Measurements from ENCODE around the gene AGXT2.

Gene AGXT2

DNA sequence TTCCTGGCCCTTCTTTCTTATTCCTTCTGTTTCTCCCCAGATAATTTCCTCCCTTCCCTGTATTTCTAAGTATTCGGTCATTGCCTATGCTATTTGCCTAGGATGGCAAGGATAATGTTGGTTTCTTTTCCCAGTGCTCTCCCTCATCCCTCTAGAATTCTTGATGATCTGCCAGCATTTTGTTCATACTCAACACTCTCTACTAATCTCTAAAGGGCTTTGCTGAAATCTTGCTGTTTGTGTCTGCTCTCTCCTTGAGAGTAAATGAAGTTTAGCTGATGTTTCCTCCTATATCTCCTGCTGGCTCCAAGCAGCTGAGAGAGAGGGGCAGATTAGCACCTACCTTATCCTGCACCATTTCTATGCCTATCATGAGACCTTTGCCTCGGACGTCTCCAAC is 38.1 kb downstream of the AGXT2 start:
- Histone ChIP-seq H3K27me3 (ENCODE audit: control insufficient read depth, insufficient read depth, low read length) (no peaks in the 10 kb centered on the region), H3K36me3 (ENCODE audit: control insufficient read depth, insufficient read depth, low read length) (no peaks in the 10 kb centered on the region), H3K4me1 (ENCODE audit: control insufficient read depth, insufficient read depth, low read length) (peaks cover 1% of the 10 kb centered on the region), H3K4me3 (ENCODE audit: low read depth, low read length) (no peak overlapping the region), H3K9me3 (ENCODE audit: control insufficient read depth, insufficient read depth, low read length) (no peaks in the 10 kb centered on the region), H3K9ac (ENCODE audit: low read depth, low read length) (no peak overlapping the region)

DNA sequence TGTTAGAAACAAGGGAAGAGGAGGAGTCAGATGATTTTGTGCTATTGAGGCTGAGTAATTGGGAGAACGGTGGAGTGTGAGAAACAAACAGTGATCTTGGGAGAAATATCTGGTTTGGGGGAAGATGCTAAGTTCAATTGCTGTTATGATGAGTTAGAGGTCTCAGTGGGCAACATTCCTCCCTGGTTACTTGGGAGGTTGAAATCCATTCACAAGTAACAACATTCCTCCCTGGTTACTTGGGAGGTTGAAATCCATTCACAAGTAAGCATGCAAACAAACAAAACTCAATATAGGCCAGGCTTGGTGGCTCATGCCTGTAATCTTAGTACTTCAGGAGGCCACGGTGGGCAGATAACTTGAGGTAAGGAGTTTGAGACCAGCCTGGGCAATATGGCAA is 38.7 kb downstream of the AGXT2 start:
- H3K4me1 ChIP-seq (ENCODE audit: control insufficient read depth, insufficient read depth, low read length), result peaks cover 6% of the 10 kb centered on the region
- H3K9ac ChIP-seq (ENCODE audit: low read depth, low read length), result no peak overlapping the region
- no peaks in the 10 kb centered on the region for H3K27me3 ChIP-seq (ENCODE audit: control insufficient read depth, insufficient read depth, low read length)
- no peaks in the 10 kb centered on the region for H3K36me3 ChIP-seq (ENCODE audit: control insufficient read depth, insufficient read depth, low read length)
- H3K4me3 ChIP-seq (ENCODE audit: low read depth, low read length), result no peak overlapping the region
- no peaks in the 10 kb centered on the region for H3K9me3 ChIP-seq (ENCODE audit: control insufficient read depth, insufficient read depth, low read length)

DNA sequence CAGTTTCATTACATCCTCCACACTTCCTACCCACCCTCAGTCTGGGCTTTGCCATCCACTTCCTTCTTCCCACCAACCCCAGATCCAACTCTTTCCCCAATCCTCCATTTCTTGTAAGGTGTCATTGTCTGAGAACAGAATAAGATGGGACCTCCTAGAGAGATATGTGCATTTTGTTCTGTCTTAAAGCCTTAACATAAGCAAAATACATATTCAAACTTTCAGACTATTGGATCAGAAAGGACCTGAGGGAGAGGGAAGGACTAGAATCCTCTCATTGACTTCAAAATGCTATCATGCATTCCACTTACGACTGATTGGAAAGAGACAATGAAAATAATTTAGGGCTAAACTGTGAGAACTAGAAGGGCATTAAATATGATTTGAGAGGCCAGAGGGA is 43.0 kb downstream of the AGXT2 start:
- no peak overlapping the region for H3K4me3 ChIP-seq (ENCODE audit: low read depth, low read length)
- no peaks in the 10 kb centered on the region for H3K36me3 ChIP-seq (ENCODE audit: control insufficient read depth, insufficient read depth, low read length)
- no peaks in the 10 kb centered on the region for H3K9me3 ChIP-seq (ENCODE audit: control insufficient read depth, insufficient read depth, low read length)
- peaks cover 6% of the 10 kb centered on the region for H3K4me1 ChIP-seq (ENCODE audit: control insufficient read depth, insufficient read depth, low read length)
- H3K9ac ChIP-seq (ENCODE audit: low read depth, low read length), result no peak overlapping the region
- H3K27me3 ChIP-seq (ENCODE audit: control insufficient read depth, insufficient read depth, low read length), result no peaks in the 10 kb centered on the region

DNA sequence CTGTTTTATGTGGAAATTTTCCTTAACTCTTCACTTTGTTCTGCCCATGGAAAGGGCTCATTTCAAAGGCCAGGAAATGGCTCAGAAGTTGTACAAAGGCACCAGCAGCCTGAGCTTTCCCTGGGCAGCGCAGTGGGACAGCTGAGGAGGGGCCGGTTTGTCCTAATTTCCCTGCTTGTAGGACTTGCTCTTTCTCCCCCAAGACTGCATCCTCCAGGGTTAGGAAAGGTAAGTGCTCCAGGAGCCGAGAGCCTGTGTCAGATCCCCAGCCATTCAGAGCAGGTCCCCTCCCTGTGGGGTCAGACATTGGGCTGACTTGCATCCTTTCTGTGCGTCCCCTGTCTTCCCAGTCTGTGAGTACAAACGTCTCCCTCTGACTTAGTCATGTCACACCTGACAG is 43.5 kb downstream of the AGXT2 start:
- H3K36me3 ChIP-seq (ENCODE audit: control insufficient read depth, insufficient read depth, low read length), result no peaks in the 10 kb centered on the region
- H3K9ac ChIP-seq (ENCODE audit: low read depth, low read length), result peak overlapping the region; percentile 24
- peaks cover 6% of the 10 kb centered on the region for H3K4me1 ChIP-seq (ENCODE audit: control insufficient read depth, insufficient read depth, low read length)
- H3K9me3 ChIP-seq (ENCODE audit: control insufficient read depth, insufficient read depth, low read length), result no peaks in the 10 kb centered on the region
- H3K27me3 ChIP-seq (ENCODE audit: control insufficient read depth, insufficient read depth, low read length), result no peaks in the 10 kb centered on the region
- no peak overlapping the region for H3K4me3 ChIP-seq (ENCODE audit: low read depth, low read length)

DNA sequence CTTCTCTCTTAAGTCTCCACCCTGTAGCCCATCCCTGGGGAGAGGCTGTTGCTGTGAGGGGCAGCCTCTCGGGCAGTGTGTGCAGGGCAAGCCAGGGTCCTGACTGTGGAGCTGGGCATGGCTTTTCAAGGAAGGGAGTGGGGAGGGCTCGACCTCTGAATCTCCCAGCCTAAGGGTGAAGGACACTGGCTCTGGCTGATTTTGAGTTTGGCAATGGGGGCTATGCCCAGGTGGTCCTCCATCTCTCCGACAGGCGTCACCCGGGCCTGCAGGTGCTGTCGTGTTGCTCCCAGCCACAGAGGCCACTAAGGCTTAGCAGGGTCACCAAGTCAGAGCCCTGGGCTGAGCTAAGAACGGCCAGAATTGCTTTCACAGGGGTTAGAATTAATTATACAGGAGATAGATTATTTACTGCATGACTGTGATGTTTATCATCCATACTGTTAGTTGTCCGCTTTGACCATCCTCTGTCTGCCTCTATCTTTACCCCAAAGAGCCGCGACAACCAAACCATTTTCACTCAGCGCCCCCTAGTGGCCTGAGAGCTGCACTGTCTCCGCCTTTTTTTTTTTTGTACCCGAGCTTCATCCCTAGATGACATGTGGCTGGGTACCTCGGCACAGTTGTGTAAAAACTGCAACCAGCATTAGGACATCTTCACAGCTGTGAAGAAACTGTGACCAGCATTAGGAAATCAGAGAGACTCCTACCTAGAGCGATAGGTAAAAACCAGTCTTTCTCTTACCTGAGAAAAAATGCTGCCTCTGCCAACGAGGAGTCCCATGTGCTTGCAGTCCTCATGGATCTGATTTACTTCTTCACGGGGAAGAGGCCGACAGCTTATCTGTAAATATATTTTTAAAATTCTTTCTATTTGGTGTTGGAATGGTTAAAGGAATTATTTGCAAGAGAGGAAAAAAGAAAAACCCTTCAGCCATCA is 44.5 kb downstream of the AGXT2 start:
- Histone ChIP-seq H3K27me3 (ENCODE audit: control insufficient read depth, insufficient read depth, low read length) (no peaks in the 10 kb centered on the region), H3K9me3 (ENCODE audit: control insufficient read depth, insufficient read depth, low read length) (no peaks in the 10 kb centered on the region), H3K4me3 (ENCODE audit: low read depth, low read length) (no peak overlapping the region), H3K36me3 (ENCODE audit: control insufficient read depth, insufficient read depth, low read length) (no peaks in the 10 kb centered on the region), H3K9ac (ENCODE audit: low read depth, low read length) (no peak overlapping the region), H3K4me1 (ENCODE audit: control insufficient read depth, insufficient read depth, low read length) (peaks cover 6% of the 10 kb centered on the region)

DNA sequence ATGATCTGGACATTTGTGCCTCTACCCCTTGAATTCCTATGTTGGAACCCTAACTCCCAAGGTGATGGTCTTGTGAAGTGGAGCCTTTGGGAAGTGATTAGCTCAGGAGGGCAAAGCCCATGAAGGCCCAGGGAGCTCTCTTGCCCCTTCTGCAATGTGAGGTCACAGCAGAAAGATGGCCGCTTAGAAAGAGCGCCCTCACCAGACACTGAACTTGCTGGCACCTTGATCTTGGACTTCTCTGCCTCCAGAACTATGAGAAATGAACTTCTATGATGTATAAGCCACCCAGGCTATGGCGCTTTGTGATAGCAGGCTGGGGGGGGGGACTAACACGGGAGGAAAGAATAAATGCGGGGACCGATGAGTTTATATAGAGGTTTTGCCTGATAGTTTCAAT is 45.3 kb downstream of the AGXT2 start:
- Histone ChIP-seq H3K27me3 (ENCODE audit: control insufficient read depth, insufficient read depth, low read length) (no peaks in the 10 kb centered on the region), H3K9ac (ENCODE audit: low read depth, low read length) (no peak overlapping the region), H3K9me3 (ENCODE audit: control insufficient read depth, insufficient read depth, low read length) (no peaks in the 10 kb centered on the region), H3K36me3 (ENCODE audit: control insufficient read depth, insufficient read depth, low read length) (no peaks in the 10 kb centered on the region), H3K4me1 (ENCODE audit: control insufficient read depth, insufficient read depth, low read length) (peaks cover 6% of the 10 kb centered on the region), H3K4me3 (ENCODE audit: low read depth, low read length) (no peak overlapping the region)

DNA sequence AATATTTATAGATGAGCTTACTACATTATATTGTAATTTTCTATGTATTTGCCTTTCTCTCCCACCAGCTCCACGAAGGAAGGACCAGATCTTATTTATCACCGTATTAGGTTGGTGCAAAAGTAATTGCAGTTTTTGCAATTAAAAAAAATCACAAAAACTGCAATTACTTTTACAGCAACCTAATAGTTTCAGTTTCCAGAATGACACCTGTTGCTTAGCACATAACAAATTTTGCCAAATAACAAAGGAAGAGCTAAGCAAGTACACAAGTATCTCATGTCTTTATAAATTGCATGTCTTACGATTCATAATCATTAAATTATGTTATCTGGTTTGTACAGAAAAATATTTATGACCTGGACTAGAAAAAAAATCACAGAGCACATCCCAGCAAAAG is 45.9 kb downstream of the AGXT2 start:
- Histone ChIP-seq H3K36me3 (ENCODE audit: control insufficient read depth, insufficient read depth, low read length) (no peaks in the 10 kb centered on the region), H3K4me1 (ENCODE audit: control insufficient read depth, insufficient read depth, low read length) (peaks cover 6% of the 10 kb centered on the region), H3K9ac (ENCODE audit: low read depth, low read length) (no peak overlapping the region), H3K27me3 (ENCODE audit: control insufficient read depth, insufficient read depth, low read length) (no peaks in the 10 kb centered on the region), H3K4me3 (ENCODE audit: low read depth, low read length) (no peak overlapping the region), H3K9me3 (ENCODE audit: control insufficient read depth, insufficient read depth, low read length) (no peaks in the 10 kb centered on the region)

DNA sequence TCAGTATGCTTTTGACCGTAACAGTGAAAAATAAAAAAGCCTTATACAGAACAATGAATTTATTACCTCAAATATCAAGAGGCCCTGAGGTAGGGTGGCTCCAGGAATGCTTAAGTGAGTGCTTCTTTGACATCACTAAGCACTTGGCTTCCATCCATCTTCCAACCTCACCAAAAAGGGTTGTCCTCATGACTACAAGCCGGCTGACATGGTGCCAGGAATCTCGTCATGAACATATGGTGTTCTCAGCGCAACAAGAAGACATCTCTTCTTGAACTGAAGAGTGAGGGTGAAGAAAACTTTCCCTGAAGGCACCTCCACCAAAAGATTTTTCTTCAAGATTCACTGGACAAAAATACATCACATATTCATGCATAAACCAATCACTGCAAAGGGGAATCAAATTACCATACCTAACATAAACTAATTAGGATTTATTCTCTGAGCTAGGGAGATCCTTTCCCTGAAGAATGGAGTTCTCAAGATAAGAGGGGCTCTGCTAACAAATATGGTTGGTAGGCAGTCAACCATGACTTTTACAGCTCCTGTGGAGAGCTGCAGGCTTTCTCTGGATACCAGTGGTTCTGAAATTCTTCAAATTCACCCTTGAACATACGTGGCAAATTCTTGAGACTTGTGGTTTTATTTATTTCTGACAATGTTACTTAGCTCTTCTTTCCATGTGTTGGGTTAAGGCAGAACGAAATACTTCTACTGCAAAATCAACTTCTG is 49.5 kb downstream of the AGXT2 start:
- Histone ChIP-seq H3K4me3 (ENCODE audit: low read depth, low read length) (no peak overlapping the region), H3K4me1 (ENCODE audit: control insufficient read depth, insufficient read depth, low read length) (no peaks in the 10 kb centered on the region), H3K27me3 (ENCODE audit: control insufficient read depth, insufficient read depth, low read length) (no peaks in the 10 kb centered on the region), H3K36me3 (ENCODE audit: control insufficient read depth, insufficient read depth, low read length) (no peaks in the 10 kb centered on the region), H3K9ac (ENCODE audit: low read depth, low read length) (no peak overlapping the region), H3K9me3 (ENCODE audit: control insufficient read depth, insufficient read depth, low read length) (no peaks in the 10 kb centered on the region)

DNA sequence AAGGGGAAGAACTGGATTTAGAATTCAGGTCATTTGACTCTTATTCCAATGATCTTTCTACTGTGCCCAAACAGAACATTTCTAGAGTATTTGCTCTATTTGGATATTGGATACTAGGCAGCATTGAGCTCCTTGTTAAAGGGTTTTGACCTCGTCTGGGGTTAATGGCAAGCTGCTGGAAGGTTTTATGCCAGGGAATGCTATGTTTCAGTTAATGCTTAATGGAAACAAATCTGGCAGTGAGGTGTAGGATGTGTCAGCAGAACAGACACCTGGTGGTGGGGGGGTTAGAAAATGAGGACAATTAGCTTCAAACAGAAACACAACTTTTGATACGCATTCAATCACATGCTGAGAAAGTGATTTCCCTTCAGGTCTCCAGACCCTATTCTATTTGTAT is 51.5 kb downstream of the AGXT2 start:
- H3K4me1 ChIP-seq (ENCODE audit: control insufficient read depth, insufficient read depth, low read length), result no peaks in the 10 kb centered on the region
- no peaks in the 10 kb centered on the region for H3K36me3 ChIP-seq (ENCODE audit: control insufficient read depth, insufficient read depth, low read length)
- H3K9me3 ChIP-seq (ENCODE audit: control insufficient read depth, insufficient read depth, low read length), result no peaks in the 10 kb centered on the region
- no peak overlapping the region for H3K4me3 ChIP-seq (ENCODE audit: low read depth, low read length)
- H3K9ac ChIP-seq (ENCODE audit: low read depth, low read length), result no peak overlapping the region
- H3K27me3 ChIP-seq (ENCODE audit: control insufficient read depth, insufficient read depth, low read length), result no peaks in the 10 kb centered on the region

DNA sequence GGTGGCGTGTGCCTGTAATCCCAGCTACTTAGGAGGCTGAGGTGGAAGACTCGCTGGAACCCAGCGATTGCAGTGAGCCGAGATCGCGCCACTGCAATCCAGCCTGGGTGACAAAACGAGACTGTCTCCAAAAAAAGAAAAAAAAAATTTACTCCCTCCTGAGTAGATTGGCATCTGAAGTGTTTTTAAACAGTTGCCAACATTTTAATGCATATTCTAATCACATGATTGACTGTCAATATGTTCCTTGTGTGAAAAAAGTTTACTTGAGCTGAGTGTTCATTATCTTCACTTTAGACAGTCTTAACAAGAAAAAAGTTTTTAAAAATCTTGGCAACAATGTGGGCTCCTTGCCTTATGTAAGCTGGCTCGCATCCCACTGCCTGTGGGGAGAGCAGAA is 53.8 kb downstream of the AGXT2 start:
- Histone ChIP-seq H3K9ac (ENCODE audit: low read depth, low read length) (no peak overlapping the region), H3K27me3 (ENCODE audit: control insufficient read depth, insufficient read depth, low read length) (no peaks in the 10 kb centered on the region), H3K4me3 (ENCODE audit: low read depth, low read length) (no peak overlapping the region), H3K36me3 (ENCODE audit: control insufficient read depth, insufficient read depth, low read length) (no peaks in the 10 kb centered on the region), H3K4me1 (ENCODE audit: control insufficient read depth, insufficient read depth, low read length) (no peaks in the 10 kb centered on the region), H3K9me3 (ENCODE audit: control insufficient read depth, insufficient read depth, low read length) (no peaks in the 10 kb centered on the region)

DNA sequence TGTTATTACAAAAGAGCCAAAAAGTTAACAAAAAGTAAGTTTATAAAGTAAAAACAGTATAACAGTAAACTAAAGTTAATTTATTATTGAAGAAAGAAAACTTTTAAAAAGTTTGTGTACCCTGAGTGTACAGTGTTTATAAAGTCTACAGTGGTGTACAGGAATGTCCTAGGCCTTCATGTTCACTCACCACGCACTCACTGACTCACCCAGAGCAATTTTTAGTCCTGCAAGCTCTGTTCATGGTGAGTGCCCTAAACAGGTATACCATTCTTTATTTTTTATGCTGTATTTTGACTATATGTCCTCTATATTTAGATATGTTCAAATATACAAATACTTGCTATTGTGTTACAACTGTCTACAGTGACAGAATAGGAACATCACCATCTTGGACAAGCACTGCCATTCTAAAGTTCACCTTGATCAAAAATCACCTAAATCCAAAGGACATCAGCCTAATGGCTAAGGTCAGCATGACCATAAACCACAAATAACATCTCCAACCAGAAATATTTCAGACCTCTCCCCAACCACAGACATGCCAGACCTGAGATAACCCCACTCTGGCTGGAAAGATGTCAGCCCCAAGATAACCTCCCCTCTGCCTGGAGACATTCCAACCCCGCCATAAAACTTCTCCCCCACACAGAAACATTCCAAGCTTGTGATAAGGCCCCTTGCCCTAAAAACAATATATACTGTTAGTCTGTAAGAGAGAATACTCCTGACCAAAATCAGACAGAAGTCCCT is 56.1 kb downstream of the AGXT2 start:
- no peaks in the 10 kb centered on the region for H3K4me1 ChIP-seq (ENCODE audit: control insufficient read depth, insufficient read depth, low read length)
- H3K9ac ChIP-seq (ENCODE audit: low read depth, low read length), result no peak overlapping the region
- no peaks in the 10 kb centered on the region for H3K36me3 ChIP-seq (ENCODE audit: control insufficient read depth, insufficient read depth, low read length)
- H3K27me3 ChIP-seq (ENCODE audit: control insufficient read depth, insufficient read depth, low read length), result no peaks in the 10 kb centered on the region
- H3K9me3 ChIP-seq (ENCODE audit: control insufficient read depth, insufficient read depth, low read length), result no peaks in the 10 kb centered on the region
- no peak overlapping the region for H3K4me3 ChIP-seq (ENCODE audit: low read depth, low read length)
